OCI-LY7 (cell line): ENCODE measurements around the gene KCNIP1. TPM values are rescaled to one million over a fixed set of nuclear protein-coding genes. Genes with fewer than 3 reads are reported as not detected.

ENCODE experiments used
- BruUV-seq: library from RNA; stranded (reverse); fragments of 400-500 nt; replicated peaks from 2 replicates; lab custom pipeline; 2021; lab: Mats Ljungman, UMichigan
- CTCF ChIA-PET: fragments of 300-600 bp; sonication (Branson Sonifier 250); formaldehyde crosslinking; loops from one replicate; lab custom pipeline; 2022; ENCODE audit warnings: antibody characterized with exemption; ENCODE audit not compliant: unreplicated experiment; lab: Charles Lee
- POLR2A ChIA-PET: fragments of 300-600 bp; sonication (Branson Sonifier 250); formaldehyde crosslinking; loops from one replicate; lab custom pipeline; 2022; ENCODE audit warnings: antibody characterized with exemption; lab: Charles Lee
- DNase-seq: peaks from one replicate; pipeline ENCODE4 v3.0.0-alpha.2; 2015; ENCODE audit warnings: low spot score
- H2AFZ ChIP-seq: fragments of 200-600 bp; sonication (generic), shearing (Covaris generic); 2 replicates; pipeline ENCODE4 v1.6.1; 2014; ENCODE audit warnings: mild to moderate bottlenecking, antibody characterized with exemption, low read length, moderate library complexity
- H3K27ac ChIP-seq: fragments of 200-600 bp; sonication (generic); 2 replicates; pipeline ENCODE4 v1.5.1; 2014; ENCODE audit warnings: mixed run types, low read depth, mild to moderate bottlenecking, moderate library complexity, low read length, inconsistent platforms; ENCODE audit not compliant: poor library complexity, severe bottlenecking
- H3K36me3 ChIP-seq: fragments of 200-600 bp; sonication (generic); 2 replicates; pipeline ENCODE4 v1.6.1; 2014; ENCODE audit warnings: mild to moderate bottlenecking, antibody characterized with exemption, low read length, moderate library complexity, mixed read lengths; ENCODE audit not compliant: insufficient read depth
- H3K4me1 ChIP-seq: fragments of 200-600 bp; sonication (generic); 2 replicates; pipeline ENCODE4 v1.5.1; 2014; ENCODE audit warnings: mild to moderate bottlenecking, low read length; ENCODE audit not compliant: insufficient read depth, poor library complexity, severe bottlenecking
- H3K4me2 ChIP-seq: fragments of 200-600 bp; sonication (generic); 2 replicates; pipeline ENCODE4 v1.6.1; 2014; ENCODE audit warnings: mild to moderate bottlenecking, low read length
- H3K4me3 ChIP-seq: fragments of 200-600 bp; sonication (generic); 2 replicates; pipeline ENCODE4 v1.5.1; 2014; ENCODE audit warnings: mild to moderate bottlenecking, low read depth, low read length; ENCODE audit not compliant: poor library complexity, severe bottlenecking
- H3K79me2 ChIP-seq: fragments of 200-600 bp; sonication (generic); 2 replicates; pipeline ENCODE4 v1.6.1; 2016; ENCODE audit warnings: low read depth, mild to moderate bottlenecking, low read length, moderate library complexity, mixed read lengths; ENCODE audit not compliant: insufficient read depth
- H3K9me2 ChIP-seq: fragments of 200-600 bp; sonication (generic); 2 replicates; pipeline ENCODE4 v1.6.1; 2016; ENCODE audit warnings: mild to moderate bottlenecking, low read length, mixed read lengths; ENCODE audit not compliant: insufficient read depth
- H3K9me3 ChIP-seq: fragments of 200-600 bp; sonication (generic); 2 replicates; pipeline ENCODE4 v1.6.1; 2014; ENCODE audit warnings: mild to moderate bottlenecking, mixed run types, low read length, mixed read lengths
- H4K20me1 ChIP-seq: fragments of 200-600 bp; sonication (generic); 2 replicates; pipeline ENCODE4 v1.6.1; 2014; ENCODE audit warnings: mild to moderate bottlenecking, antibody characterized with exemption, low read length, moderate library complexity, mixed read lengths; ENCODE audit not compliant: insufficient read depth
- EZH2phosphoT487 ChIP-seq: fragments of 200-600 bp; sonication (generic); IDR thresholded peaks from 2 replicates; pipeline ENCODE4 v1.6.1; 2018; ENCODE audit warnings: low read depth, borderline replicate concordance, mild to moderate bottlenecking, mixed run types, antibody characterized with exemption, low read length, moderate library complexity, mixed read lengths
- intact Hi-C: fragments of 100-400 bp; cut with micrococcal nuclease; formaldehyde crosslinking; loops from one replicate; pipeline ENCODE4 v1.10.0; 2022; ENCODE audit not compliant: unreplicated experiment
- total RNA-seq, 2 experiments: library from RNA; depleted of rRNA in 1 of 2; stranded (reverse); fragments of >200 nt in 1 of 2; shearing (Covaris generic) in 1 of 2; gene quantifications; 2 replicates each; pipeline ENCODE4 v1.2.3, GENCODE V29; 2014 to 2022
- TF ChIP-seq, protein P1 (sequence below): fragments of 200-600 bp; sonication (generic); conservative IDR thresholded peaks from 2 replicates; pipeline ENCODE4 v1.5.1; 2014; ENCODE audit warnings: mild to moderate bottlenecking, antibody characterized with exemption, low read length, moderate library complexity, mixed read lengths

Gene KCNIP1
- total RNA-seq, 2 experiments from 2014 or later = not detected

DNA sequence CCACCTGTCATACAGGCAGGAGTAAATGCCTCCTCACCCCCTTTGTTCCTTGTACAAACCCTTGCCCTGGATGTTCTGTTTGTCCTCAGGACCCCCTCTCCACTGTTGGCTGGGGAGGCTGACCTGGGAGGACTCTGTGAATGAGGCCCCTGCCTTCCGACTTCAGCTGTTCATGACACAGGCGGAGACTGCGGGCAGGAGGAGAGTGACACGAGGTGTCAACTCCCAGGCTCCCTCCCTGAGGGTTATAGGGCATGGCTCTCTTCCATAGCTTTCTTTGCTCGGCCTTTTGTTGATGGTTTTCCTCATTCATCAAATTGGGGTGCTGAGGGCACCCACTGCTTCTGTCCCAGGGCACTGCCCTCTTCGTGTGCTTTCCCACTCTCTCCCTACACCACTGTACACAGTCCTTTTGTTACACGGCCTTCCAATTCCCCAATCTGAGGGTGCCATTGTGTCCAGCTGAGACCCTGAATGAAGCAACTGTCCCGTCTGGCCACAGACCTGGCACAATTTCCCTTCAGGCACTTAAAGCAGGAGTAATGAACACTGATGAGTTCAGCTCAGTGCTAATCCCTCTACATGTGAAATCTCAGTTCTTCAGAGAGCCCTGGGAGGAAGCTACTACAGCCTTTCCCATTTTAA lies 33.8 kb downstream of the KCNIP1 start:
- no peak for DNase-seq
- no peaks in the 10 kb centered on the region for H3K9me2 ChIP-seq
- no peak overlapping the region for H3K4me2 ChIP-seq
- H3K4me3 ChIP-seq = no peak overlapping the region
- H3K9me3 ChIP-seq = no peaks in the 10 kb centered on the region
- H3K36me3 ChIP-seq = no peaks in the 10 kb centered on the region
- H3K79me2 ChIP-seq = no peaks in the 10 kb centered on the region
- no peaks in the 10 kb centered on the region for H4K20me1 ChIP-seq
- no peak overlapping the region for H3K27ac ChIP-seq
- BruUV-seq = no TSS peak
- H2AFZ ChIP-seq = no peak overlapping the region
- TF ChIP-seq, protein P1, sequence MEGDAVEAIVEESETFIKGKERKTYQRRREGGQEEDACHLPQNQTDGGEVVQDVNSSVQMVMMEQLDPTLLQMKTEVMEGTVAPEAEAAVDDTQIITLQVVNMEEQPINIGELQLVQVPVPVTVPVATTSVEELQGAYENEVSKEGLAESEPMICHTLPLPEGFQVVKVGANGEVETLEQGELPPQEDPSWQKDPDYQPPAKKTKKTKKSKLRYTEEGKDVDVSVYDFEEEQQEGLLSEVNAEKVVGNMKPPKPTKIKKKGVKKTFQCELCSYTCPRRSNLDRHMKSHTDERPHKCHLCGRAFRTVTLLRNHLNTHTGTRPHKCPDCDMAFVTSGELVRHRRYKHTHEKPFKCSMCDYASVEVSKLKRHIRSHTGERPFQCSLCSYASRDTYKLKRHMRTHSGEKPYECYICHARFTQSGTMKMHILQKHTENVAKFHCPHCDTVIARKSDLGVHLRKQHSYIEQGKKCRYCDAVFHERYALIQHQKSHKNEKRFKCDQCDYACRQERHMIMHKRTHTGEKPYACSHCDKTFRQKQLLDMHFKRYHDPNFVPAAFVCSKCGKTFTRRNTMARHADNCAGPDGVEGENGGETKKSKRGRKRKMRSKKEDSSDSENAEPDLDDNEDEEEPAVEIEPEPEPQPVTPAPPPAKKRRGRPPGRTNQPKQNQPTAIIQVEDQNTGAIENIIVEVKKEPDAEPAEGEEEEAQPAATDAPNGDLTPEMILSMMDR = no peak
- TF ChIP-seq EZH2phosphoT487 = no peak
- H3K4me1 ChIP-seq = no peaks in the 10 kb centered on the region
- POLR2A ChIA-PET = interaction anchor here (1.1 kb wide), 1 partner anchor 10 kb away, joined by 5 read pairs; no protein-coding TSS in a partner anchor
- intact Hi-C loops = no loop called here
- CTCF ChIA-PET = no interaction called here

DNA sequence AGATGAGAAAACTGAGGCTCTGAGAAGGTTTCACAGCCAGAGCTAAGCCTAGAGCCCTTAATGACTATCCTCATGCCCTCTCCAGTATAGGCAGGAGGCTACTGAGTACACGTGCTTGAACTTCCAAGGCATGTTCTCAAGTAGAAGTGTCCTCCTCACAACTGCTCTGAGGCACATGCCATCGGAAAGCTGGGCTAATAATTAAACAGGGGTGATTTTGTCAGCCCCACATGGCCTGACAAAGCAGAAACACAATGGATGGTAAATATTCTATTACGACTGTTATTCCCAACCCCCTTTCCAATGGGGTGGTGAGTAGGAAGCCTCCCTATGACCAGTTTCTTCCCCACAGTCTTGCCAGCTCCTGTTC lies 34.3 kb downstream of the KCNIP1 start:
- no peaks in the 10 kb centered on the region for H3K79me2 ChIP-seq
- intact Hi-C loops = no loop called here
- no peaks in the 10 kb centered on the region for H3K9me2 ChIP-seq
- no peak for TF ChIP-seq EZH2phosphoT487
- TF ChIP-seq, protein P1 = no peak
- H3K4me1 ChIP-seq = no peaks in the 10 kb centered on the region
- DNase-seq = no peak
- CTCF ChIA-PET = no interaction called here
- no peak overlapping the region for H3K4me3 ChIP-seq
- H3K27ac ChIP-seq = no peak overlapping the region
- POLR2A ChIA-PET = interaction anchor here (1.1 kb wide), 1 partner anchor 10 kb away, joined by 5 read pairs; no protein-coding TSS in a partner anchor
- no peak overlapping the region for H3K4me2 ChIP-seq
- H3K9me3 ChIP-seq = no peaks in the 10 kb centered on the region
- no peaks in the 10 kb centered on the region for H4K20me1 ChIP-seq
- no peaks in the 10 kb centered on the region for H3K36me3 ChIP-seq
- no peak overlapping the region for H2AFZ ChIP-seq
- no TSS peak for BruUV-seq
